NCI-H2171 (cell line): Measurements from ENCODE around the gene LFNG.

Experiments used
- DNase-seq: peaks from one replicate; lab custom pipeline; 2025; lab: John Stamatoyannopoulos, UW

LFNG gene

DNA sequence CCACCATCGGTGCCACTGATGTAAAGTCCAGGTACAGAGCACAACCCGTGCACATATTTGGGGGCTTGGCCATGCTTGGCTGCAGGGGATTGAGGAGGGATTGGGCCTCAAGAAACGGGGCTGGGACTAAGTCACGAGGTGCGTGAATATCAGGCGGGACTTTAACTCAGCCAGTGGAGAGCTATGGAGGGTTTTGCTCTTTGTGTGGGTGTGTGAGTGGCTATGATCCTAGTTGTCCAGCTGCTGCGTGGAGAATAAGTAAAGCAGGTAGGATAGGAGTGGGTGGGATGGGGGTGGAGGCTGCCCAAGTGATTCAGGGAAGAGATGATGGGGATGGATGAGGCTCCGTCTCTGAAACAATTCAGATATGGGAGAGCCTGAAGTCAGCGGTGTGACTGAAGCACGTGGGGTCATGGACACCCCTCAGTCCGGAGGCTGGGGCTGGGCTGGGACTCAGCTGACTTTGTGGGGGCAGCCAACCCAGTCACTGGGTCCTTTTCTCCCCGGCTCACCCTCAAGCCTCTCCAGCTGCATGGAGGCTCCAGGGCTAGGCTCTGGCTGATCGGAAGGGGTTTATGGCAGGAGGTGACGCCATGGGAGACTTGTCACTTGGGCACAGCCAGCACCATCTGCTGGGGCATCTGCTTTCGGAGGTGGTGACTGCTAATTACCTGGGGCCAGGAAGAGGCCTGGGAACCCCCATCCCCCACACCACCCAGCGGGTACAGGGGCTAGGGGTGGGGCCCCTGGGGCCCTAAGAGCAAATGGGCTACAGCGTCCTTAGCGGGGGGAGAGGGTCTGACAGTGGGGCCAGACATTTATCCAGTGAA is 1.7 kb upstream of the LFNG start:
- peak; percentile 88 for DNase-seq

DNA sequence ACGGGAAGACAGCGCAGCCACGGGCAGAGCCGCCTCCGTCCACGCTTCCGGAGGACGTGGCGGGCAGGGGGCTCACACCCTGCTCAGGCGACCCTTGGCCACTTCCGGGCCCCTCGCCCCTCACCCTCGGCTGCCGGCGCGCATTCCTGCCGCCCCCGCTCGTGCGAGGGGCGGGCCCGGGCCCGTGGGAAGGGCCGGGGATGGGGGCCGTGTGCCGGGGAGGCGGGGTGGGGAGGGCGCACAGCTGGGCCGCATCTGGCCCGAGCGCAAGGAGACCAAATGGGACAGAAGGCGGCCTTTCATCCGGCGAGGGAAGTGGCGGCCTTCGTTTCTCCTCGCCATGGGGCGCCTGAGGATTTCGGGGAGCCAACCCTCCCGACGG is 846 bp upstream of the LFNG start:
- no peak for DNase-seq

DNA sequence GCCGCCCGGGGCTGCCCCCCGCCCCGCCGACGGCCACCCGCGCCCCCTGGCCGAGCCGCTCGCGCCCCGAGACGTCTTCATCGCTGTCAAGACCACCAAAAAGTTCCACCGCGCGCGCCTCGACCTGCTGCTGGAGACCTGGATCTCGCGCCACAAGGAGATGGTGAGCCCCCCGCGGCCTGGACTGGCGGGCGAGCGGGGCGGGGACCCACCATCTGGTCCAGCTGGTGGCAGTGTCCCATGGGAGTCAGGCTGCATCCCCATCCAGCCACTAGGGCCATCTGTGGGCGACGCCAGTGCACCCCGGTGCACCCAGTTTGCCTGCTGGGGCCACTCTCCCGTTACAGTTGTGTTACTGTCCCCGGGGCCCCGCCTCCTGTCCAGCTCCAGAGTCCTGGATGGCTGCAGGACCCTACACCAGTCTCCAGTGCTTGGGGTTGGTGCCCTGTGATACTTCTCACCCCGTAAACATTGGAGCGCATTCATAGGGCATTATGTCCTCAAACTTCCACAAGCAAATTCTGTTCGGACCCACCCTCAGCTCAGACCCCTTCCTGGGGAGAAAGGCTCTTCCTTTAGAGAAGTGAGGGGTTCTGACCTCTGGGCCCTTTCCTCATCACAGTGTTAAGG is 672 bp downstream of the LFNG start:
- peak; percentile 54 for DNase-seq

- no peak for DNase-seq
Observed at GRCh38 chr7:2520761-2521290, 1.3 kb downstream of the LFNG start.

DNA sequence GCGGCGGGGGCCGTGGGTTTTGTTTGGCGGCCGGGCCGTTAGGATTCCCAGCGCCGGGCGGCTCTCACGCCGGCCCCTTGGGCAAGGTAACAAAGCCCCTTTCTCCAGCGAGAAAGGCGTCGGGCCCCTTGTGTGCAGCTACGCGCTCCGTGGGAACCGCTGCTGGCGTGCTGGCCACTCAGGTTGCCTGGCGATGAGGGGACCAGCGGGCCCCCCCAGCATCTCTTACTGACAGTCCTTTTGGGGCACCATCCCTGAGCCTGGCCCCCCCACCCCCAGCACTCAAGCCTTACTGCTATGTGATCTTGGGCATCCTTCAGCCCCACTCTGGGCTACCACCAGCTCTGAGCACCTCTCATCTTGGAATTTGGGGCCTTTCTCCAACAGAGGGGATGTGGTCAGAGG is 1.8 kb downstream of the LFNG start:
- DNase-seq, result no peak

GRCh38 chr7:2521952-2522591 is 2.5 kb downstream of the LFNG start:
- DNase-seq, result no peak

- DNase-seq, result peak; percentile 55
Observed at GRCh38 chr7:2522780-2523433, 3.3 kb downstream of the LFNG start.

DNA sequence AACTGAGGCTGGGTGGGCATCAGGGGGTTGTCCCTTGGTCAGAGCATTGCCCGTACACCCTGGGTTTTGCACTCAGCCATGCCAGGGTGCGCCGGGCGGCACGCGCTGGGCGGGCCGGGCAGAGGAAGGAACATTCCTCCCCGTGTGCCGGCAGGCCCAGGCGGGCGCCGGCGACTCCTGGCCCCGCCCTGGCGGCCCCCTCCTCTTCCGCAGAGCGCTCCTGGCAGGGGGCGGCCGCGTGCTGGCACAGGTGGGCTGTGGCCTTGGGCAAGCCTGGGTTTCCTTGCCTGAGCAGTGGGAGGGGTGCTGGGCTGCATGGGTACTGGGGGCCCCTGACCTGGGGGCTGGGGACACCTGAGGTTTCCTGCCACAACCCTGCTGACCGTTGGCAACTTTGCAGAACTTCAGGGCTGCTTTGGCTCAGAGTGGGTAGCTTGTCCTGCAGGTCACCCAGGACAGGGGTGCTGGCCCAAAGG is 3.9 kb downstream of the LFNG start:
- peak; percentile 54 for DNase-seq

- DNase-seq, result peak; percentile 91
Observed at GRCh38 chr7:2523941-2524807, 4.6 kb downstream of the LFNG start.

DNA sequence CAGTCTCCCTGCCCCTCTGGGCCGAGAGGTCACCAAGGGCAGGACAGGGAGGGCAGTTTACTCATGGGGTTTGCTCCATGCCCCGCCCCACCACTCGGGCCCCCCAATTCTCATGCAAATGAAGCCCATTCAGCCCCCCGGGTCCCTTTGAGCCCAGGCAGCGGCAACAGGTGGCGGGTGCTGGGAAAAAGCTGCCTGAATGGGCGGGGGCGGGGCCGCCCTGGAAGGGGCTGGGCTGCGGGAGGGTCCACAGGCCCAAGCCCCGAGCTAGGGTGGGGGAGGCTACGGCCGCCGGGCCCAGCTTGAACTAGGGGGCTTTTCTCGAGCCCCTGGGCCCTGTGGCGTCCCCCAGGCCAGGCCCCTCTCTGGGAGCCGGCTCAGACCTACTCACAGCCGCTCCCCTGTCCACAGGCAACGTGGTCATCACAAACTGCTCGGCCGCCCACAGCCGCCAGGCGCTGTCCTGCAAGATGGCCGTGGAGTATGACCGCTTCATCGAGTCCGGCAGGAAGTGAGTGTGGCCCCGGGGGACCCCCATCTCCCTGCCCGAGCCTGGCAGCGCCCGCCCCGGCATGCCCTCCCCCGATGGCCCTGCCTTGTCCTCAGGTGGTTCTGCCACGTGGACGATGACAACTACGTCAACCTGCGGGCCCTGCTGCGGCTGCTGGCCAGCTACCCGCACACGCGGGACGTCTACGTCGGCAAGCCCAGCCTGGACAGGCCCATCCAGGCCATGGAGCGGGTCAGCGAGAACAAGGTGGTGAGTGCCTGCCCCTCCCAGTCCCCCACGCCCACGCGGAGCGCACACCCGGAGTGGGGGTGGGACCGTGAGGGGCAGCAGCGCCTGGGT is 5.5 kb downstream of the LFNG start:
- DNase-seq, result no peak

DNA sequence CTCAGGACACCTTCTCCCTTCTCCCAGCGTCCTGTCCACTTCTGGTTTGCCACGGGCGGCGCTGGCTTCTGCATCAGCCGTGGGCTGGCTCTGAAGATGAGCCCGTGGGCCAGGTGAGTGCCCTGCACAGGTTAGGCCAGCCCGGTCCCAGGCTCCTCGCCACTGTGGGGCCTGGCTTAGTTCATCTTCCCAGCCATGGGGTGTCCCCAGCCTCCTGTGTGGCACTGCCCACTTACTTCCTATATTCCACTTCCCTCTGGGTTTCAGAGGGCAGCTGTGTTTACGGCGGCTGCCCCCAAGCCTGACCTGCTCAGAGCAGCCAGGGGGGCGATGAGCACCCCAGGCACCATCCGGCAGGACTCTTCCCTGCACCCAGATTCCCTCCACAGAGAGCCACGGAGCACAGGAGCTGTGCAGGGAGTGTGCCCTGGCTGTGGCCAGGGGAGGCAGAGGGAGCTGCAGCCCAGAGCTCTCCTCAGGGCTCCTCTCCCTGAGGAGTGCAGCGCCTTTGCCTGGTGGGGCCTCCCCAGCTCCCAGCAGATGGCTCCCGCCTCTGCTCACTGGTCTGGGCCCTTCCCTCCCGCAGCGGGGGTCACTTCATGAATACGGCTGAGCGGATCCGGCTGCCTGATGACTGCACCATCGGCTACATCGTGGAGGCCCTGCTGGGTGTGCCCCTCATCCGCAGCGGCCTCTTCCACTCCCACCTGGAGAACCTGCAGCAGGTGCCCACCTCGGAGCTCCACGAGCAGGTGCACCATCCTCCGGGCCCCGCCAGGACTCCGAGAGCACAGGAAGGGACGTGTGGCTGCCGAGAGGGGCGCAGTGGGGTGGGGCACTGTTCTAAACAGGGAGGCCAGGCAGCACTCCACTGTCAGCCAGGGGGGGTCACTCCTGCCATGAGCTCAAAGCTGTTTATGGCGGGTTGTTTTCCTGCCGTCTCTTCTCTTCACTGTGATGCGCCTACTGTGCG is 6.4 kb downstream of the LFNG start:
- DNase-seq, result no peak

- DNase-seq, result no peak
Observed at GRCh38 chr7:2526659-2527504, 7.3 kb downstream of the LFNG start.

DNA sequence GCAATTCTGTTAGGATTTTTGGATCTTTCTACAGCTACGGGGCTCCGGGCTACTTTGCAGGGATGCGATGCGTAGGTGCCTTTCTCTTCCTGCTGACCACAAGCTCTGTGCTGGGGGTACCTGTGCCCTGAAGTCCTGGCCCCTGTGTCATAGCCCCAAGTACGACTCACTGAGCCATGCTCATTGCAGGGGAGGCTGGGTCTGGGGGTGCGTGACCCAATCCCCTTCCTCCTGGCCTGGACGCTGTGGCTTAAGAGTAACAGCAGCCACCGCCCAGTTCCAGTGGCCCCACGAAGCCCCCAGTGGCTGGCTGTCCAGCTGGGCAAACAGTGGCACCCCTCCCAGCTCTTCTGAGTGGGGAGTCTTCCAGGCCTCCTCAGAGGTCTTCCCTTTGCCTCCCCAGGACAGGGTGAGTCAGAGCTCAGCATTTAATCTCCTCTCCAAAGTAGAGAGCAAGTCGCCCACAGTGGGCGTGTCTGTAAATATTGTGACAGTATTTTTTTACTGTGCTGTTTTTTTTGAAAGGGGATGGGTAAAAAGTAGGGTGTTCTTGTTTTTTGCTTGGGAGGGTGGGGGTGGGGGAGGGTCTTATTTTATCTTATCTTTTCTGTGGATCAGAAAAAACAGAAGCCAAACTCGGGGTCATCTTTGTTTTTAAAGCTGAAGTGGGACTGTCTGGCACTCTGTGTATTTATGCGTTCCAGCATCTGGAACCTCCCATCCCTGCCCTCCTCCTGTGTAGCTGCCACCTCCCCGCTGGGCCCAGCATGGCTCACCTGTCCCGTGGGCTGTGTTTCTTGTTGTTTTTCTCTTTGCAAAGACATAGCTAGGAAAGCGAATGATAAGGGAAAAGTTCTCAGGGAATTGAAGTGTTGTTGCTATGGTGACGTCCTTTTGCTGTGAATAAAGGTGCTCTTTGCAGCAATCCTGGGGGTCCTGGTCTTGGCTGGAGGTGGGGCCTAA is 8.2 kb downstream of the LFNG start:
- DNase-seq, result no peak

- DNase-seq, result no peak
Observed at GRCh38 chr7:2528481-2529095, 9.0 kb downstream of the LFNG start.

DNA sequence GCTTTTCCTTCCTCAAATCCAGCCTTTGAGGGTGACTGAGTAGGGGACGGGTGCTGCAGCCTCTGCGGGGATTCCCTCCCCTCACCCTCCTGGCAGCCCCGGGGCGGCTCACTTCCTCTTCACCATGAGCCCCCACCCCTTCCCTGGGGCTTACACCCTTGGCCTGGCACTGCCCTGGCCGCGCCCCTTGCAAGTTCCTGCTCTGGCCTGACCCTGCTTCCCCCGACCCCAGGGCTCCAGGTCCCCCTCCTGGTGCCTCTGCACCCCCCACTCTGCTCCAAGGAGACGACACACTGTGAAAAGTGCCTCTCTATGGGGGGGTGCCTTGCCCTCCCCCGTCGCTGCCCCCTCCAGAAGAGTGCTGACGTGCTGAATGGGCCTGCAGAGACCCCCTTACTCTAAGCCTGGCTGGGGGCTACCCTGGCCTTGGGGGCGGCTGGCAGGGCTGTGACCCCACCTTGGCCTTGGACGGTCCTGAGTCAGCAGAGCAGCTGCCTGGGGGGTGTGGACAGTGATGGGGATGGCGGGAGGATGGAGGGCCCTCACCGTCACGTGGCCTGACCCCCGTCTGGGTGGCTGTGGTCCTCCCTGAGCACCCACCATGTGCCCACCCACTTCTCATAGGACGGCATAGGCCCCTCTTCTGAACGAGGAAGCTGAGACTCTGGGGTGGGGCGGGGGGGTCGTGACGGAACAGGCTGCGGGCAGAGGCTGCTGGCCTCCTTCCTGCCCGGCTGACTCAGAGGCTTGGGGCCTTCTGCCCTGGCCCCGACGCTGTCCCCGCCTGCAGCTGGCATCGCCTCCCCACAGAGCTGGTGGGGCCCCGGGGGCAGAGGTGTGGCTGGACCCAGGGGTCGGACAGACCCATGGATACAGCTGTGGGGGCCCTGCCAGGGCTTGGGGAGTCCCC is 9.8 kb downstream of the LFNG start:
- no peak for DNase-seq
